ENCODE measurements around the gene CLOCK. TPM values are rescaled to one million over a fixed set of nuclear protein-coding genes. Genes with fewer than 3 reads are reported as not detected.
A peak's percentile ranks its signal among the peaks of the same experiment; 100 is the strongest.

CLOCK gene
- total RNA-seq, 1 experiment from 2014 or later: 37.6 TPM

- ChIA-PET POLR2A (interaction anchor here (0.6 kb wide), 1 partner anchor 14 kb away, joined by 3 read pairs; no protein-coding TSS in a partner anchor), CTCF (interaction anchor here (2.4 kb wide), 1 partner anchor 62 kb away, joined by 7 read pairs; the partner anchor contains the start of gene SRD5A3)
- Mint-ChIP-seq H3K27me3 (ENCODE audit: insufficient read depth, unreplicated experiment) (no peaks in the 10 kb centered on the region), H3K4me3 (ENCODE audit: unreplicated experiment) (no peak overlapping the region), H3K27ac (ENCODE audit: low read depth, unreplicated experiment) (no peak overlapping the region), H3K4me1 (ENCODE audit: insufficient read depth, unreplicated experiment) (peaks cover 21% of the 10 kb centered on the region), H3K36me3 (ENCODE audit: insufficient read depth, unreplicated experiment) (peaks cover 51% of the 10 kb centered on the region), H3K9me3 (ENCODE audit: unreplicated experiment) (no peaks in the 10 kb centered on the region)
- DNase-seq (ENCODE audit: unreplicated experiment): no peak
- TF ChIP-seq CTCF (IDR thresholded peaks at IDR 0.05; ENCODE audit: unreplicated experiment): no peak
- BruUV-seq (replicated peaks): no TSS peak
- intact Hi-C loops (cut with micrococcal nuclease): no loop called here
Measured at GRCh38 chr4:55407119-55407518, 139.6 kb downstream of the CLOCK start.

DNA sequence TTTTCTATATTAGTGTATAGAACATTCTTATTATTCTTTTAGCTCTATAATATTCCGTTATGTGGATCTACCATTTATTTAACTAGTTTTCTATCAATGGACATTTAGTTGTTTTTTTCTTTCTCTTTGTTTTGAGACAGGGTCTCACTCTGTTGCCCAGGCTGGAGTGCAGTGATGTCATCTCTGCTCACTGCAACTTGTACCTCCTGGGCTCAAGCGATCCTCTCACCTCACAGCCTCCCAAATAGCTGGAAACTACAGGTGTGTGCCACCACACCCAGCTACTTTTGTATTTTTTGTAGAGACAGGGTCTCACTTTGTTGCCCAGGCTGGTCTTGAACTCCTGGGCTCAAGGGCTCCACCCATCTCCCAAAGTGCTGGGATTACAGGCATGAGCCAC is 140.2 kb downstream of the CLOCK start:
- CTCF ChIA-PET: interaction anchor here (2.4 kb wide), 1 partner anchor 61 kb away, joined by 7 read pairs; the partner anchor contains the start of gene SRD5A3
- peaks cover 21% of the 10 kb centered on the region for H3K4me1 Mint-ChIP-seq (ENCODE audit: insufficient read depth, unreplicated experiment)
- H3K36me3 Mint-ChIP-seq (ENCODE audit: insufficient read depth, unreplicated experiment): peaks cover 51% of the 10 kb centered on the region
- POLR2A ChIA-PET: interaction anchor here (0.6 to 3.0 kb wide), 5 partner anchors 10 to 60 kb away, joined by 3 to 17 read pairs (median 3); partner anchors contain the start of gene TMEM165
- DNase-seq (ENCODE audit: unreplicated experiment): no peak
- intact Hi-C loops (cut with micrococcal nuclease): no loop called here
- H3K9me3 Mint-ChIP-seq (ENCODE audit: unreplicated experiment): no peaks in the 10 kb centered on the region
- no peak for TF ChIP-seq CTCF (IDR thresholded peaks at IDR 0.05; ENCODE audit: unreplicated experiment)
- no peak overlapping the region for H3K27ac Mint-ChIP-seq (ENCODE audit: low read depth, unreplicated experiment)
- no TSS peak for BruUV-seq (replicated peaks)
- H3K27me3 Mint-ChIP-seq (ENCODE audit: insufficient read depth, unreplicated experiment): no peaks in the 10 kb centered on the region
- no peak overlapping the region for H3K4me3 Mint-ChIP-seq (ENCODE audit: unreplicated experiment)

GRCh38 chr4:55405073-55405472 is 141.6 kb downstream of the CLOCK start:
- ChIA-PET POLR2A (interaction anchor here (0.7 to 3.0 kb wide), 7 partner anchors 9 to 443 kb away, joined by 3 to 17 read pairs (median 3); partner anchors contain the start of gene TMEM165), CTCF (interaction anchor here (1.2 to 2.4 kb wide), 2 partner anchors 59 to 60 kb away, joined by 5 to 7 read pairs; partner anchors contain the start of gene SRD5A3)
- no peaks in the 10 kb centered on the region for H3K9me3 Mint-ChIP-seq (ENCODE audit: unreplicated experiment)
- DNase-seq (ENCODE audit: unreplicated experiment): no peak
- no peaks in the 10 kb centered on the region for H3K27me3 Mint-ChIP-seq (ENCODE audit: insufficient read depth, unreplicated experiment)
- H3K4me3 Mint-ChIP-seq (ENCODE audit: unreplicated experiment): no peak overlapping the region
- no TSS peak for BruUV-seq (replicated peaks)
- TF ChIP-seq CTCF (IDR thresholded peaks at IDR 0.05; ENCODE audit: unreplicated experiment): no peak
- H3K36me3 Mint-ChIP-seq (ENCODE audit: insufficient read depth, unreplicated experiment): peaks cover 65% of the 10 kb centered on the region
- peaks cover 27% of the 10 kb centered on the region for H3K4me1 Mint-ChIP-seq (ENCODE audit: insufficient read depth, unreplicated experiment)
- no peak overlapping the region for H3K27ac Mint-ChIP-seq (ENCODE audit: low read depth, unreplicated experiment)
- intact Hi-C loops (cut with micrococcal nuclease): no loop called here

GRCh38 chr4:55399581-55399980 is 147.1 kb downstream of the CLOCK start:
- Mint-ChIP-seq H3K9me3 (ENCODE audit: unreplicated experiment) (no peaks in the 10 kb centered on the region), H3K36me3 (ENCODE audit: insufficient read depth, unreplicated experiment) (peaks cover 81% of the 10 kb centered on the region), H3K4me3 (ENCODE audit: unreplicated experiment) (peak overlapping the region; percentile 93), H3K27ac (ENCODE audit: low read depth, unreplicated experiment) (peak overlapping the region; percentile 98), H3K27me3 (ENCODE audit: insufficient read depth, unreplicated experiment) (no peaks in the 10 kb centered on the region), H3K4me1 (ENCODE audit: insufficient read depth, unreplicated experiment) (peaks cover 34% of the 10 kb centered on the region)
- intact Hi-C loops (cut with micrococcal nuclease): loop anchor here (5.0 kb wide), 2 partner anchors 148 to 468 kb away; partner anchors contain the start of gene CLOCK
- ChIA-PET CTCF (interaction anchor here (0.6 to 2.7 kb wide), 8 partner anchors 11 to 425 kb away, joined by 3 to 37 read pairs (median 3); partner anchors contain the start of gene SRD5A3), POLR2A (interaction anchor here (0.6 to 8.8 kb wide), 8 partner anchors 9 to 362 kb away, joined by 3 to 387 read pairs (median 12); partner anchors contain the start of genes NMU and SRD5A3)
- BruUV-seq (replicated peaks): no TSS peak
- no peak for DNase-seq (ENCODE audit: unreplicated experiment)
- TF ChIP-seq CTCF (IDR thresholded peaks at IDR 0.05; ENCODE audit: unreplicated experiment): no peak
